Liver (tissue), 9 donors: ENCODE measurements around the gene MED25. TPM values are rescaled to one million over a fixed set of nuclear protein-coding genes. Genes with fewer than 3 reads are reported as not detected.

ENCODE experiments used
- DNase-seq: peaks from one replicate; pipeline ENCODE4 v3.0.0-alpha.2; 2017; ENCODE audit warnings: low spot score
- H3K27ac ChIP-seq, 2 donors: one replicate each; pipeline ENCODE4 v1.7.0; 2013; ENCODE audit warnings: inconsistent platforms in 2 of 2, low read length in 2 of 2, control low read depth in 1 of 2, low read depth in 1 of 2, mild to moderate bottlenecking in 1 of 2
- H3K27me3 ChIP-seq, 4 donors: one replicate each; pipeline versions ENCODE4 v1.6.1 to v1.7.0; 2013; ENCODE audit warnings: low read length in 3 of 4, inconsistent platforms in 1 of 4, mild to moderate bottlenecking in 1 of 4, moderate library complexity in 1 of 4; ENCODE audit not compliant: control insufficient read depth in 4 of 4, insufficient read depth in 4 of 4
- H3K36me3 ChIP-seq, 4 donors: one replicate each; pipeline versions ENCODE4 v1.6.1 to v1.7.0; 2013; ENCODE audit warnings: low read length in 3 of 4, mild to moderate bottlenecking in 3 of 4, low read depth in 1 of 4, moderate library complexity in 1 of 4; ENCODE audit not compliant: control insufficient read depth in 4 of 4, insufficient read depth in 3 of 4
- H3K4me1 ChIP-seq, 4 donors: one replicate each; pipeline versions ENCODE4 v1.6.1 to v1.7.0; 2013; ENCODE audit warnings: low read length in 3 of 4, mild to moderate bottlenecking in 3 of 4, moderate library complexity in 1 of 4; ENCODE audit not compliant: control insufficient read depth in 4 of 4, insufficient read depth in 4 of 4
- H3K4me3 ChIP-seq, 3 donors: one replicate each; pipeline versions ENCODE4 v1.6.1 to v1.7.0; 2013; ENCODE audit warnings: low read length in 3 of 3, control low read depth in 1 of 3, low read depth in 1 of 3, mild to moderate bottlenecking in 1 of 3
- H3K9ac ChIP-seq, 2 donors: one replicate each; pipeline ENCODE4 v1.7.0; 2013; ENCODE audit warnings: low read length in 2 of 2, mild to moderate bottlenecking in 2 of 2, moderate library complexity in 2 of 2, control low read depth in 1 of 2, low read depth in 1 of 2
- H3K9me3 ChIP-seq, 4 donors: one replicate each; pipeline versions ENCODE4 v1.6.1 to v1.7.0; 2013; ENCODE audit warnings: low read length in 3 of 4; ENCODE audit not compliant: control insufficient read depth in 4 of 4
- ATF3 ChIP-seq: IDR thresholded peaks from 2 replicates; pipeline ENCODE4 v1.6.1; 2016; ENCODE audit warnings: antibody characterized with exemption
- EGR1 ChIP-seq, 2 donors: IDR thresholded peaks; 2 replicates each; pipeline ENCODE4 v1.6.1; 2016 to 2018; ENCODE audit warnings: antibody characterized with exemption in 2 of 2, low read depth in 2 of 2
- FOXA1 ChIP-seq: IDR thresholded peaks from 2 replicates; pipeline ENCODE4 v1.6.1; 2016; ENCODE audit warnings: antibody characterized with exemption
- FOXA2 ChIP-seq: IDR thresholded peaks from 2 replicates; pipeline ENCODE4 v1.6.1; 2016; ENCODE audit warnings: antibody characterized with exemption
- GABPA ChIP-seq, 2 donors: IDR thresholded peaks in 1 of 2; conservative IDR thresholded peaks in 1 of 2; 2 replicates each; pipeline ENCODE4 v1.6.1; 2016; ENCODE audit warnings: antibody characterized with exemption in 2 of 2, mild to moderate bottlenecking in 1 of 2, moderate library complexity in 1 of 2
- HNF4A ChIP-seq, 2 donors: conservative IDR thresholded peaks; 2 replicates each; pipeline ENCODE4 v1.6.1; 2016; ENCODE audit warnings: antibody characterized with exemption in 2 of 2, mild to moderate bottlenecking in 2 of 2
- HNF4G ChIP-seq: IDR thresholded peaks from 2 replicates; pipeline ENCODE4 v1.6.1; 2016; ENCODE audit warnings: antibody characterized with exemption
- JUND ChIP-seq, 2 donors: IDR thresholded peaks; 2 replicates each; pipeline ENCODE4 v1.6.1; 2016; ENCODE audit warnings: antibody characterized with exemption in 2 of 2
- NR2F2 ChIP-seq: IDR thresholded peaks from 2 replicates; pipeline ENCODE4 v1.6.1; 2016; ENCODE audit warnings: antibody characterized with exemption
- RAD21 ChIP-seq, 2 donors: IDR thresholded peaks; 2 replicates each; pipeline ENCODE4 v1.6.1; 2016; ENCODE audit warnings: antibody characterized with exemption in 2 of 2, mild to moderate bottlenecking in 2 of 2
- REST ChIP-seq: IDR thresholded peaks from 2 replicates; pipeline ENCODE4 v1.6.1; 2016; ENCODE audit warnings: antibody characterized with exemption, mild to moderate bottlenecking
- RXRA ChIP-seq, 2 donors: IDR thresholded peaks; 2 replicates each; pipeline ENCODE4 v1.6.1; 2017 to 2018; ENCODE audit warnings: antibody characterized with exemption in 2 of 2, mild to moderate bottlenecking in 1 of 2
- SP1 ChIP-seq: IDR thresholded peaks from 2 replicates; pipeline ENCODE4 v1.6.1; 2018; ENCODE audit warnings: antibody characterized with exemption, mild to moderate bottlenecking
- TAF1 ChIP-seq: conservative IDR thresholded peaks from 2 replicates; pipeline ENCODE4 v1.6.1; 2016; ENCODE audit warnings: antibody characterized with exemption, mild to moderate bottlenecking
- YY1 ChIP-seq: IDR thresholded peaks from 2 replicates; pipeline ENCODE4 v1.6.1; 2016; ENCODE audit warnings: antibody characterized with exemption, mild to moderate bottlenecking
- ZBTB33 ChIP-seq: IDR thresholded peaks from 2 replicates; pipeline ENCODE4 v1.6.1; 2016; ENCODE audit warnings: antibody characterized with exemption
- WGBS: extraction: QIAGEN DNeasy Blood & Tissue Kit; methylation state at CpG from one replicate; pipeline ENCODE4 v1.1.7; 2013; 5-methylcytosine and 5-hydroxymethylcytosine counted together
- polyA plus RNA-seq, 2 donors: library from polyadenylated mRNA; stranded (reverse) in 1 of 2; unstranded in 1 of 2; fragments of 200-250 nt in 1 of 2; fragments of >200 nt in 1 of 2; fragmentation: Nextera tagmentation in 1 of 2; extraction: Ambion mirVana in 1 of 2; gene quantifications; one replicate each; pipeline versions ENCODE4 v1.2.1 to v1.2.3, GENCODE V29; 2013 to 2015
- total RNA-seq, 2 donors: library from RNA; depleted of rRNA; stranded (reverse); fragments of >200 nt; gene quantifications; one replicate each; pipeline ENCODE4 v1.2.3, GENCODE V29; 2014
- TF ChIP-seq, protein P1 (sequence below): fragments of 150-350 bp; IDR thresholded peaks from 2 replicates; pipeline ENCODE4 v1.5.1; 2017; ENCODE audit warnings: improper control_type of control experiment, low read depth, low read length; ENCODE audit not compliant: missing input control
- TF ChIP-seq, protein P2 (sequence below): IDR thresholded peaks from 2 replicates; pipeline ENCODE4 v1.6.1; 2016; ENCODE audit warnings: antibody characterized with exemption
- donor health status: healthy.
- donor health status: healthy.
- donor health status: healthy.
- donor health status: healthy.
- donor health status: healthy.

MED25 gene
- total and polyA plus RNA-seq, 4 donors = 4.7 to 24.1 (median 9.6) TPM

DNA sequence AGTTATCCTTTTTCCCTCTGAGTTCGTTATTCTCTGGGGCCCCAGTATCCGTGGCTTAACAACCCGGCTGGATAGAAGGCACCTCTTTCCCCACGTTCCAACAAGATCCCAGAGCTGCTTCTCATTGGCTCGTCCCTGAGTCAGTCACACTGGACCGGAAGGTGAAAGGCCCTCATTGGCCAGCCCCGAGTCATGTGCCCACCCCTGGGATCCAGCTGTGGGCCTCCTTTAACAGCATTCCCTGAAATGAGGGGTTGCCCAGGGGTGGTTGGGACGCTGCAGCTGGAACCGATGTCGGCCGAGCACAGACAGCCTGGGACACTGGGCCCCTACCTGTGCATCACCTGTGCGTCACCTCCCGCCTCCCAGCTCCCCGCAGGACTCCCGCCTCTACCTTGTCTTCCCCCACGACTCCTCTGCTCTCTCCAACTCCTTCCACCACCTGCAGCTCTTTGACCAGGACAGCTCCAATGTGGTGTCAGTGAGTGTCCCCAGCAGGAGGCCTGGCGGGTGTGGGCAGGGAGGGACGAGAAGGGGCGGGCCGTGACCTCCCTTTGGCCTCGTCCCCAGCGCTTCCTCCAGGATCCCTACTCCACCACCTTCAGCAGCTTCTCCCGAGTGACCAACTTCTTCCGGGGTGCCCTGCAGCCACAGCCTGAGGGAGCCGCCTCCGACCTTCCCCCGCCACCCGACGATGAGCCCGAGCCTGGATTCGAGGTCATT, 63.7 kb downstream of the MED25 start:
- H3K4me3 ChIP-seq = no peak overlapping the region
- no peak for DNase-seq
- no peak overlapping the region for H3K27ac ChIP-seq
- peaks cover 40 to 55% (median 49%) of the 10 kb centered on the region in 4 donors for H3K36me3 ChIP-seq
- no peaks in the 10 kb centered on the region for H3K27me3 ChIP-seq
- H3K9me3 ChIP-seq = no peaks in the 10 kb centered on the region
- TF ChIP-seq FOXA1 (no peak), ATF3 (no peak), REST (no peak), NR2F2 (no peak), TAF1 (no peak), FOXA2 (no peak), GABPA (IDR thresholded peaks at IDR 0.05 in 1 of 2, conservative IDR thresholded peaks at IDR 0.05 in 1 of 2) (no peak), RAD21 (IDR thresholded peaks at IDR 0.05) (no peak), SP1 (no peak), HNF4G (no peak), HNF4A (conservative IDR thresholded peaks at IDR 0.05) (no peak), YY1 (no peak), RXRA (IDR thresholded peaks at IDR 0.05) (no peak), JUND (IDR thresholded peaks at IDR 0.05) (no peak), ZBTB33 (no peak), EGR1 (IDR thresholded peaks at IDR 0.05; ENCODE audit: low read depth in 2 of 2) (no peak)
- TF ChIP-seq, protein P1, sequence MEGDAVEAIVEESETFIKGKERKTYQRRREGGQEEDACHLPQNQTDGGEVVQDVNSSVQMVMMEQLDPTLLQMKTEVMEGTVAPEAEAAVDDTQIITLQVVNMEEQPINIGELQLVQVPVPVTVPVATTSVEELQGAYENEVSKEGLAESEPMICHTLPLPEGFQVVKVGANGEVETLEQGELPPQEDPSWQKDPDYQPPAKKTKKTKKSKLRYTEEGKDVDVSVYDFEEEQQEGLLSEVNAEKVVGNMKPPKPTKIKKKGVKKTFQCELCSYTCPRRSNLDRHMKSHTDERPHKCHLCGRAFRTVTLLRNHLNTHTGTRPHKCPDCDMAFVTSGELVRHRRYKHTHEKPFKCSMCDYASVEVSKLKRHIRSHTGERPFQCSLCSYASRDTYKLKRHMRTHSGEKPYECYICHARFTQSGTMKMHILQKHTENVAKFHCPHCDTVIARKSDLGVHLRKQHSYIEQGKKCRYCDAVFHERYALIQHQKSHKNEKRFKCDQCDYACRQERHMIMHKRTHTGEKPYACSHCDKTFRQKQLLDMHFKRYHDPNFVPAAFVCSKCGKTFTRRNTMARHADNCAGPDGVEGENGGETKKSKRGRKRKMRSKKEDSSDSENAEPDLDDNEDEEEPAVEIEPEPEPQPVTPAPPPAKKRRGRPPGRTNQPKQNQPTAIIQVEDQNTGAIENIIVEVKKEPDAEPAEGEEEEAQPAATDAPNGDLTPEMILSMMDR = no peak
- TF ChIP-seq, protein P2, sequence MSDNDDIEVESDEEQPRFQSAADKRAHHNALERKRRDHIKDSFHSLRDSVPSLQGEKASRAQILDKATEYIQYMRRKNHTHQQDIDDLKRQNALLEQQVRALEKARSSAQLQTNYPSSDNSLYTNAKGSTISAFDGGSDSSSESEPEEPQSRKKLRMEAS = no peak
- peaks cover 0 to 22% (median 11%) of the 10 kb centered on the region in 4 donors for H3K4me1 ChIP-seq
- 92% methylated on average over 31 of the region's 31 CpGs for WGBS
- no peak overlapping the region for H3K9ac ChIP-seq
